ENCODE measurements around the gene GRIA4.
"Not testable (repeated sequence)": the region's sequence is repeated elsewhere in the genome, so short reads cannot be mapped to it uniquely, and the experiment has no call there.

- TF ChIP-seq ZFP36 (IDR thresholded peaks at IDR 0.05; ENCODE audit: borderline replicate concordance, low read depth, low read length, partially characterized antibody); EEA1 (CRISPR knock-in tag; IDR thresholded peaks at IDR 0.05; ENCODE audit: borderline replicate concordance); ZNF75D (CRISPR knock-in tag; IDR thresholded peaks at IDR 0.05; ENCODE audit: borderline replicate concordance); ZNF253 (CRISPR knock-in tag; IDR thresholded peaks at IDR 0.05; ENCODE audit: borderline replicate concordance); TARDBP (CRISPR knock-in tag; IDR thresholded peaks at IDR 0.05); RXRA (CRISPR knock-in tag; IDR thresholded peaks at IDR 0.05); POLR2AphosphoS5 (IDR thresholded peaks at IDR 0.05; ENCODE audit: low read depth, low read length); ZNF224 (CRISPR knock-in tag; IDR thresholded peaks at IDR 0.05); POLR2A (IDR thresholded peaks at IDR 0.05; ENCODE audit: insufficient read depth in 1 of 2, low read depth in 2 of 2, low read length in 2 of 2); SETDB1 (CRISPR knock-in tag; IDR thresholded peaks at IDR 0.05; ENCODE audit: borderline replicate concordance): not testable (repeated sequence)
- TF ChIP-seq, protein P1, sequence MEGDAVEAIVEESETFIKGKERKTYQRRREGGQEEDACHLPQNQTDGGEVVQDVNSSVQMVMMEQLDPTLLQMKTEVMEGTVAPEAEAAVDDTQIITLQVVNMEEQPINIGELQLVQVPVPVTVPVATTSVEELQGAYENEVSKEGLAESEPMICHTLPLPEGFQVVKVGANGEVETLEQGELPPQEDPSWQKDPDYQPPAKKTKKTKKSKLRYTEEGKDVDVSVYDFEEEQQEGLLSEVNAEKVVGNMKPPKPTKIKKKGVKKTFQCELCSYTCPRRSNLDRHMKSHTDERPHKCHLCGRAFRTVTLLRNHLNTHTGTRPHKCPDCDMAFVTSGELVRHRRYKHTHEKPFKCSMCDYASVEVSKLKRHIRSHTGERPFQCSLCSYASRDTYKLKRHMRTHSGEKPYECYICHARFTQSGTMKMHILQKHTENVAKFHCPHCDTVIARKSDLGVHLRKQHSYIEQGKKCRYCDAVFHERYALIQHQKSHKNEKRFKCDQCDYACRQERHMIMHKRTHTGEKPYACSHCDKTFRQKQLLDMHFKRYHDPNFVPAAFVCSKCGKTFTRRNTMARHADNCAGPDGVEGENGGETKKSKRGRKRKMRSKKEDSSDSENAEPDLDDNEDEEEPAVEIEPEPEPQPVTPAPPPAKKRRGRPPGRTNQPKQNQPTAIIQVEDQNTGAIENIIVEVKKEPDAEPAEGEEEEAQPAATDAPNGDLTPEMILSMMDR (CRISPR knock-in tag; IDR thresholded peaks at IDR 0.05), result not testable (repeated sequence)
- TF ChIP-seq, protein P2, sequence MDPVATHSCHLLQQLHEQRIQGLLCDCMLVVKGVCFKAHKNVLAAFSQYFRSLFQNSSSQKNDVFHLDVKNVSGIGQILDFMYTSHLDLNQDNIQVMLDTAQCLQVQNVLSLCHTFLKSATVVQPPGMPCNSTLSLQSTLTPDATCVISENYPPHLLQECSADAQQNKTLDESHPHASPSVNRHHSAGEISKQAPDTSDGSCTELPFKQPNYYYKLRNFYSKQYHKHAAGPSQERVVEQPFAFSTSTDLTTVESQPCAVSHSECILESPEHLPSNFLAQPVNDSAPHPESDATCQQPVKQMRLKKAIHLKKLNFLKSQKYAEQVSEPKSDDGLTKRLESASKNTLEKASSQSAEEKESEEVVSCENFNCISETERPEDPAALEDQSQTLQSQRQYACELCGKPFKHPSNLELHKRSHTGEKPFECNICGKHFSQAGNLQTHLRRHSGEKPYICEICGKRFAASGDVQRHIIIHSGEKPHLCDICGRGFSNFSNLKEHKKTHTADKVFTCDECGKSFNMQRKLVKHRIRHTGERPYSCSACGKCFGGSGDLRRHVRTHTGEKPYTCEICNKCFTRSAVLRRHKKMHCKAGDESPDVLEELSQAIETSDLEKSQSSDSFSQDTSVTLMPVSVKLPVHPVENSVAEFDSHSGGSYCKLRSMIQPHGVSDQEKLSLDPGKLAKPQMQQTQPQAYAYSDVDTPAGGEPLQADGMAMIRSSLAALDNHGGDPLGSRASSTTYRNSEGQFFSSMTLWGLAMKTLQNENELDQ (CRISPR knock-in tag; IDR thresholded peaks at IDR 0.05; ENCODE audit: borderline replicate concordance), result not testable (repeated sequence)
Observed at GRCh38 chr11:105773452-105773851, 163.6 kb downstream of the GRIA4 start.
